ENCODE results near the gene PLXNA2.

DNA sequence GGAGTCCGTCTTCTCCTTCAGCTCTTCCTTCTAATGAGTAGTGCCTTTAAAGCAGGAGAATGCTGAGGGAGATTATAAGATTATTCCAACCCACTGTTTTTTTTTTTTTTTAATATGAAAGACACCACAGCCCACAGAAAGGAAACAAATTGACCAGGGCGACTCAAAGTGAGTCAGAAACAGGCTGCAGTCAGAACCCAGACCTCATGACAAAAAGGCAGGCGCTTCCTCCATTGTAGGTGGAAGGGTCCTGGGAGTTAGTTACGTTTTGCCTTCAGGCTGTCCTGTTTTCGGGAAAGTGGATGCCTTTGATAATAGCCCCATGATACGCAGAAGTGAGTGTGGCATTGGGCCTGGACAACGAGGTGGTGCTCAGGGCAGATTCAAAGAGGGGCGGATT lies 21.0 kb downstream of the PLXNA2 start:
- no peak for TF ChIP-seq POLR2A (IDR thresholded peaks at IDR 0.05; ENCODE audit: control extremely low read depth in 1 of 2, low read depth in 2 of 2, low read length in 2 of 2)
- no peak for TF ChIP-seq EGR1 (IDR thresholded peaks at IDR 0.05; ENCODE audit: borderline replicate concordance, low read depth, low read length)
- no peak for TF ChIP-seq YY1 (IDR thresholded peaks at IDR 0.05; ENCODE audit: low read depth, low read length)
- TF ChIP-seq CBX8 (IDR thresholded peaks at IDR 0.05; ENCODE audit: borderline replicate concordance, low read depth, low read length): no peak
- no peak for TF ChIP-seq POLR2AphosphoS5 (IDR thresholded peaks at IDR 0.05; ENCODE audit: low read depth, low read length)
- TF ChIP-seq CTCF (IDR thresholded peaks at IDR 0.05; ENCODE audit: control extremely low read depth in 1 of 3, insufficient read depth in 1 of 3, low read depth in 1 of 3, low read length in 3 of 3): no peak
- no peak for TF ChIP-seq SP4 (IDR thresholded peaks at IDR 0.05; ENCODE audit: low read length)
- TF ChIP-seq TAF7 (optimal IDR thresholded peaks at IDR 0.05; ENCODE audit: borderline replicate concordance, low read depth, low read length): no peak
- TF ChIP-seq HDAC2 (IDR thresholded peaks at IDR 0.05; ENCODE audit: borderline replicate concordance in 1 of 2, low read depth in 2 of 2, low read length in 2 of 2): no peak
- no peak for TF ChIP-seq RFX5 (IDR thresholded peaks at IDR 0.05; ENCODE audit: borderline replicate concordance, low read depth, low read length)
- no peak for TF ChIP-seq USF2 (IDR thresholded peaks at IDR 0.05; ENCODE audit: low read length)
- no peak for TF ChIP-seq CHD2 (IDR thresholded peaks at IDR 0.05; ENCODE audit: low read length)
- no peak for TF ChIP-seq JUN (IDR thresholded peaks at IDR 0.05; ENCODE audit: low read depth, low read length)
